Vagina (tissue), 2 donors: ENCODE results near the gene SCAANT1.

Source experiments
- CTCF ChIP-seq, 3 experiments: fragments of 450-650 bp in 2 of 3; fragments of 200-600 bp in 1 of 3; sonication (generic) in 1 of 3; IDR thresholded peaks; one replicate each; pipeline ENCODE4 v1.5.1; 2017 to 2019; ENCODE audit warnings: antibody characterized with exemption in 3 of 3, mild to moderate bottlenecking in 2 of 3, moderate library complexity in 2 of 3
- POLR2AphosphoS5 ChIP-seq, 2 donors: sonication (generic); formaldehyde crosslinking; IDR thresholded peaks; one replicate each; pipeline ENCODE4 v1.9.0; 2017; ENCODE audit warnings: antibody characterized with exemption in 2 of 2, mild to moderate bottlenecking in 2 of 2, low read depth in 1 of 2; ENCODE audit not compliant: insufficient read depth in 1 of 2

GRCh38 chr3:63900459-63900858, 11.7 kb downstream of the SCAANT1 start:
- no peak for TF ChIP-seq CTCF (IDR thresholded peaks at IDR 0.05)
- no peak for TF ChIP-seq POLR2AphosphoS5 (IDR thresholded peaks at IDR 0.05; ENCODE audit: insufficient read depth in 1 of 2, low read depth in 1 of 2)
